Endothelial cell of umbilical vein (primary cell): ENCODE data around the gene NUCKS1. TPM values are rescaled to one million over a fixed set of nuclear protein-coding genes. Genes with fewer than 3 reads are reported as not detected.

ENCODE experiments used
- BruUV-seq: library from RNA; stranded (reverse); fragments of 400-500 nt; replicated peaks from 2 replicates; lab custom pipeline; 2021; lab: Mats Ljungman, UMichigan
- CTCF ChIA-PET: fragments of 300-600, 350-600 bp; sonication (Branson Sonifier 250); formaldehyde crosslinking; loops from one replicate; lab custom pipeline; 2021; ENCODE audit warnings: antibody characterized with exemption, inconsistent platforms; lab: Charles Lee
- POLR2A ChIA-PET: fragments of 300-600, 350-600 bp; sonication (Branson Sonifier 250); formaldehyde crosslinking; loops from one replicate; lab custom pipeline; 2021; ENCODE audit warnings: antibody characterized with exemption, inconsistent platforms; lab: Charles Lee
- DNase-seq: peaks from one replicate; pipeline ENCODE4 v3.0.0-alpha.2; 2011; ENCODE audit warnings: low read depth, low spot score
- FAIRE-seq: peaks from 2 replicates; lab custom pipeline; 2011; peaks lifted over from hg19 to GRCh38; lab: Jason Lieb, UNC
- H2AFZ ChIP-seq: 2 replicates; pipeline ENCODE4 v1.6.0; 2012; ENCODE audit warnings: low read depth, low read length, control low read depth, inconsistent platforms
- H3K27ac ChIP-seq: 2 replicates; pipeline ENCODE4 v1.5.1; 2011; ENCODE audit warnings: low read depth, mild to moderate bottlenecking, control low read depth, low read length, moderate library complexity; ENCODE audit not compliant: insufficient read depth
- H3K27me3 ChIP-seq, 2 experiments: 2 replicates each; pipeline versions ENCODE4 v1.6.0 to v1.6.1; 2011; ENCODE audit warnings: low read length in 2 of 2, mixed read lengths in 1 of 2; ENCODE audit not compliant: control insufficient read depth in 2 of 2, insufficient read depth in 2 of 2
- H3K36me3 ChIP-seq, 2 experiments: 2 replicates in 1 of 2; 3 replicates in 1 of 2; pipeline ENCODE4 v1.5.1; 2011; ENCODE audit warnings: low read length in 2 of 2, mild to moderate bottlenecking in 1 of 2, moderate library complexity in 1 of 2; ENCODE audit not compliant: control insufficient read depth in 2 of 2, insufficient read depth in 2 of 2; ENCODE audit errors: extremely low read depth in 1 of 2
- H3K4me1 ChIP-seq: 3 replicates; pipeline ENCODE4 v1.5.1; 2011; ENCODE audit warnings: mild to moderate bottlenecking, low read length; ENCODE audit not compliant: control insufficient read depth, insufficient read depth; ENCODE audit errors: extremely low read depth
- H3K4me2 ChIP-seq: 2 replicates; pipeline ENCODE4 v1.6.1; 2011; ENCODE audit warnings: low read length, control low read depth, mixed read lengths; ENCODE audit not compliant: insufficient read depth
- H3K4me3 ChIP-seq, 3 experiments: fragments of 200-600 bp in 1 of 3; sonication (generic), shearing (Covaris generic) in 1 of 3; replicated peaks in 1 of 3; 2 replicates each; pipeline ENCODE4 v1.5.1; 2011 to 2016; ENCODE audit warnings: control low read depth in 3 of 3, low read length in 3 of 3, mild to moderate bottlenecking in 2 of 3, inconsistent platforms in 1 of 3, low read depth in 1 of 3, moderate library complexity in 1 of 3; ENCODE audit not compliant: insufficient read depth in 1 of 3
- H3K79me2 ChIP-seq: 2 replicates; pipeline ENCODE4 v1.6.0; 2012; ENCODE audit warnings: low read length, inconsistent platforms; ENCODE audit not compliant: control insufficient read depth, insufficient read depth
- H3K9ac ChIP-seq: replicated peaks from 2 replicates; pipeline ENCODE3; 2011; ENCODE audit warnings: low read length, control low read depth; ENCODE audit not compliant: insufficient read depth; ENCODE audit errors: extremely low read depth
- H3K9me1 ChIP-seq: replicated peaks from 3 replicates; pipeline ENCODE4 v1.6.0; 2011; ENCODE audit warnings: mild to moderate bottlenecking, low read length; ENCODE audit not compliant: control insufficient read depth, insufficient read depth; ENCODE audit errors: extremely low read depth
- H3K9me3 ChIP-seq: replicated peaks from 2 replicates; pipeline ENCODE4 v1.5.1; 2012; ENCODE audit warnings: low read length, inconsistent platforms; ENCODE audit not compliant: control insufficient read depth, insufficient read depth
- H4K20me1 ChIP-seq: replicated peaks from 2 replicates; pipeline ENCODE3; 2011; ENCODE audit warnings: mild to moderate bottlenecking, low read length; ENCODE audit not compliant: control insufficient read depth, insufficient read depth; ENCODE audit errors: extremely low read depth
- EZH2 ChIP-seq: IDR thresholded peaks from 2 replicates; pipeline ENCODE4 v1.6.1; 2012; ENCODE audit warnings: borderline replicate concordance, low read depth, mild to moderate bottlenecking, moderate library complexity, low read length, inconsistent platforms; ENCODE audit not compliant: severe bottlenecking
- FOS ChIP-seq: IDR thresholded peaks from 2 replicates; pipeline ENCODE4 v1.6.1; 2011; ENCODE audit warnings: mild to moderate bottlenecking, low read length, moderate library complexity, borderline replicate concordance; ENCODE audit not compliant: insufficient read depth
- GATA2 ChIP-seq: IDR thresholded peaks from 2 replicates; pipeline ENCODE4 v1.7.0; 2011; ENCODE audit warnings: low read depth, mild to moderate bottlenecking, moderate library complexity, mixed read lengths, low read length; ENCODE audit not compliant: insufficient read length, insufficient read depth
- JUN ChIP-seq: IDR thresholded peaks from 2 replicates; pipeline ENCODE4 v1.6.1; 2011; ENCODE audit warnings: borderline replicate concordance, low read depth; ENCODE audit not compliant: insufficient read length, insufficient read depth
- MYC ChIP-seq: IDR thresholded peaks from one replicate; pipeline ENCODE4 v1.6.1; 2011; ENCODE audit warnings: mild to moderate bottlenecking, low read depth, low read length
- POLR2A ChIP-seq: IDR thresholded peaks from 2 replicates; pipeline ENCODE4 v1.6.1; 2012; ENCODE audit warnings: low read depth, mild to moderate bottlenecking, control low read depth, low read length
- POLR2AphosphoS5 ChIP-seq: IDR thresholded peaks from 2 replicates; pipeline ENCODE4 v1.6.1; 2012; ENCODE audit warnings: low read depth, mild to moderate bottlenecking, control low read depth, low read length, moderate library complexity; ENCODE audit not compliant: insufficient read depth
- dilution Hi-C: fragments of 300-500 bp; cut with MboI; formaldehyde crosslinking; loops from one replicate; pipeline ENCODE4 v1.15.0; 2019; ENCODE audit warnings: low sequenced_read_pairs; ENCODE audit not compliant: extremely low pct_ligation_motif_present
- intact Hi-C: fragments of 100-400 bp; cut with micrococcal nuclease; formaldehyde crosslinking; loops from one replicate; pipeline ENCODE4 v1.10.0; 2022
- polyA plus RNA-seq, 4 experiments: library from polyadenylated mRNA; depleted of rRNA in 3 of 4; stranded (reverse) in 3 of 4; unstranded in 1 of 4; fragments of >200 nt; gene quantifications; 2 replicates each; pipeline versions ENCODE4 v1.2.1 to v1.2.3, GENCODE V29; 2011 to 2012; ENCODE audit warnings: missing spikeins in 1 of 4
- total RNA-seq: library from RNA; stranded (reverse); gene quantifications from 2 replicates; pipeline ENCODE4 v1.2.3, GENCODE V29; 2021
- TF ChIP-seq, protein P1 (sequence below): IDR thresholded peaks from 2 replicates; pipeline ENCODE4 v1.6.1; 2011; ENCODE audit not compliant: insufficient read depth, insufficient read length
- TF ChIP-seq, protein P2 (sequence below), 2 donors: IDR thresholded peaks; 1 replicate in 1 of 2; 2 replicates in 1 of 2; pipeline ENCODE4 v1.5.1; 2011; ENCODE audit warnings: low read length in 2 of 2, mild to moderate bottlenecking in 2 of 2, moderate library complexity in 2 of 2, control low read depth in 1 of 2, inconsistent platforms in 1 of 2, low read depth in 1 of 2; ENCODE audit not compliant: insufficient read depth in 1 of 2; ENCODE audit errors: extremely low read depth in 1 of 2

NUCKS1 gene
- total and polyA plus RNA-seq, 2 donors (not counting 3 experiments of a cell fraction or from before 2014, with no cell fraction given) = 53.7 to 282 TPM

DNA sequence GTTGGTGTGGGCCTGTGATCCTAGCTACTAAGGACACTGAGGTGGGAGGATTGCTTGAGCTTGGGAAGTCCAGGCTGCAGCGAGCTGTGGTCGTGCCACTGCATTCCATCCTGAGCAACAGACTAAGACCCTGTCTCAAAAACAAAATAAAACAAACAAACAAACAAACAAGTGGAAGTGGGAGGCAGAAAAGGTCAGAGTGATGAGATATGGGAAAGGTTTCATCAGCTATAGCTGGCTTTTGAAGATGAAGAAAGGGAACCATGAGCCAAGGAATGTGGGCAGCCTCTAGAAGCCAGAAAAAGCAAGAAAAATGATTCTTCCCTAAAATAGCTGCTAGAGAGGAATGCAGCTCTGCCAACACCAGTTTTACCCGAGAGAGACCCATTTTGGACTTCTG lies 10.6 kb upstream of the NUCKS1 start:
- intact Hi-C loops (no loop called here), dilution Hi-C loops (no loop called here)
- DNase-seq (no peak), FAIRE-seq (no peak)
- Histone ChIP-seq H3K27ac (no peak overlapping the region), H3K9ac (no peak overlapping the region), H3K9me3 (no peaks in the 10 kb centered on the region), H3K4me3 (no peak overlapping the region), H3K36me3 (no peaks in the 10 kb centered on the region), H4K20me1 (no peaks in the 10 kb centered on the region), H3K79me2 (no peaks in the 10 kb centered on the region), H3K4me2 (no peak overlapping the region), H3K27me3 (peaks cover 0 to 1% of the 10 kb centered on the region in 2 experiments), H2AFZ (no peak overlapping the region), H3K4me1 (no peaks in the 10 kb centered on the region), H3K9me1 (no peaks in the 10 kb centered on the region)
- BruUV-seq = no TSS peak
- TF ChIP-seq, protein P1, sequence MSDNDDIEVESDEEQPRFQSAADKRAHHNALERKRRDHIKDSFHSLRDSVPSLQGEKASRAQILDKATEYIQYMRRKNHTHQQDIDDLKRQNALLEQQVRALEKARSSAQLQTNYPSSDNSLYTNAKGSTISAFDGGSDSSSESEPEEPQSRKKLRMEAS = no peak
- TF ChIP-seq, protein P2, sequence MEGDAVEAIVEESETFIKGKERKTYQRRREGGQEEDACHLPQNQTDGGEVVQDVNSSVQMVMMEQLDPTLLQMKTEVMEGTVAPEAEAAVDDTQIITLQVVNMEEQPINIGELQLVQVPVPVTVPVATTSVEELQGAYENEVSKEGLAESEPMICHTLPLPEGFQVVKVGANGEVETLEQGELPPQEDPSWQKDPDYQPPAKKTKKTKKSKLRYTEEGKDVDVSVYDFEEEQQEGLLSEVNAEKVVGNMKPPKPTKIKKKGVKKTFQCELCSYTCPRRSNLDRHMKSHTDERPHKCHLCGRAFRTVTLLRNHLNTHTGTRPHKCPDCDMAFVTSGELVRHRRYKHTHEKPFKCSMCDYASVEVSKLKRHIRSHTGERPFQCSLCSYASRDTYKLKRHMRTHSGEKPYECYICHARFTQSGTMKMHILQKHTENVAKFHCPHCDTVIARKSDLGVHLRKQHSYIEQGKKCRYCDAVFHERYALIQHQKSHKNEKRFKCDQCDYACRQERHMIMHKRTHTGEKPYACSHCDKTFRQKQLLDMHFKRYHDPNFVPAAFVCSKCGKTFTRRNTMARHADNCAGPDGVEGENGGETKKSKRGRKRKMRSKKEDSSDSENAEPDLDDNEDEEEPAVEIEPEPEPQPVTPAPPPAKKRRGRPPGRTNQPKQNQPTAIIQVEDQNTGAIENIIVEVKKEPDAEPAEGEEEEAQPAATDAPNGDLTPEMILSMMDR (IDR thresholded peaks at IDR 0.05; ENCODE audit: extremely low read depth in 1 of 2, insufficient read depth in 1 of 2, low read depth in 1 of 2, low read length in 2 of 2) = no peak
- TF ChIP-seq POLR2A = no peak
- no peak for TF ChIP-seq EZH2
- no peak for TF ChIP-seq JUN
- no peak for TF ChIP-seq POLR2AphosphoS5
- no peak for TF ChIP-seq FOS
- TF ChIP-seq MYC = no peak
- TF ChIP-seq GATA2 = no peak
- POLR2A ChIA-PET = no interaction called here
- CTCF ChIA-PET = interaction anchor here (0.7 to 0.9 kb wide), 2 partner anchors 9 to 217 kb away, joined by 3 to 4 read pairs; no protein-coding TSS in a partner anchor
